ENCODE results near the gene TRAF2. TPM values are rescaled to one million over a fixed set of nuclear protein-coding genes. Genes with fewer than 3 reads are reported as not detected.

Gene TRAF2
- total and polyA plus RNA-seq, 4 donors, result 4.7 to 14.9 (median 6.8) TPM

GRCh38 chr9:136963751-136964150, 77.4 kb downstream of the TRAF2 start:
- no peak overlapping the region for H3K27ac ChIP-seq (ENCODE audit: low read depth in 1 of 2, low read length in 2 of 2)
- DNase-seq (ENCODE audit: low spot score), result no peak

GRCh38 chr9:136964171-136964689, 77.9 kb downstream of the TRAF2 start:
- H3K27ac ChIP-seq (ENCODE audit: low read depth in 1 of 2, low read length in 2 of 2), result no peak overlapping the region
- DNase-seq (ENCODE audit: low spot score), result no peak

More at GRCh38 chr9:136963751-136964150, 77.4 kb downstream of the TRAF2 start:
- Histone ChIP-seq H3K9ac (ENCODE audit: low read depth in 1 of 2, low read length in 2 of 2) (no peak overlapping the region), H3K4me3 (ENCODE audit: low read depth in 1 of 3, low read length in 3 of 3) (no peak overlapping the region), H3K9me3 (ENCODE audit: control insufficient read depth in 4 of 4, low read length in 3 of 4) (no peaks in the 10 kb centered on the region), H3K27me3 (ENCODE audit: control insufficient read depth in 4 of 4, insufficient read depth in 4 of 4, low read length in 3 of 4) (no peaks in the 10 kb centered on the region), H3K36me3 (ENCODE audit: control insufficient read depth in 4 of 4, insufficient read depth in 3 of 4, low read depth in 1 of 4, low read length in 3 of 4) (no peaks in the 10 kb centered on the region), H3K4me1 (ENCODE audit: control insufficient read depth in 4 of 4, insufficient read depth in 4 of 4, low read length in 3 of 4) (peaks cover 0 to 2% (median 0%) of the 10 kb centered on the region in 4 donors)
- 91% methylated on average over 12 of the region's 12 CpGs for WGBS
- TF ChIP-seq, protein P1, sequence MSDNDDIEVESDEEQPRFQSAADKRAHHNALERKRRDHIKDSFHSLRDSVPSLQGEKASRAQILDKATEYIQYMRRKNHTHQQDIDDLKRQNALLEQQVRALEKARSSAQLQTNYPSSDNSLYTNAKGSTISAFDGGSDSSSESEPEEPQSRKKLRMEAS (IDR thresholded peaks at IDR 0.05), result no peak
- TF ChIP-seq YY1 (IDR thresholded peaks at IDR 0.05) (no peak), GABPA (IDR thresholded peaks at IDR 0.05 in 1 of 2, conservative IDR thresholded peaks at IDR 0.05 in 1 of 2) (no peak), RXRA (IDR thresholded peaks at IDR 0.05) (no peak), NR2F2 (IDR thresholded peaks at IDR 0.05) (no peak), FOXA2 (IDR thresholded peaks at IDR 0.05) (no peak), RAD21 (IDR thresholded peaks at IDR 0.05) (no peak), SP1 (IDR thresholded peaks at IDR 0.05) (no peak), HNF4G (IDR thresholded peaks at IDR 0.05) (no peak), FOXA1 (IDR thresholded peaks at IDR 0.05) (no peak), JUND (IDR thresholded peaks at IDR 0.05) (no peak)
- TF ChIP-seq, protein P2, sequence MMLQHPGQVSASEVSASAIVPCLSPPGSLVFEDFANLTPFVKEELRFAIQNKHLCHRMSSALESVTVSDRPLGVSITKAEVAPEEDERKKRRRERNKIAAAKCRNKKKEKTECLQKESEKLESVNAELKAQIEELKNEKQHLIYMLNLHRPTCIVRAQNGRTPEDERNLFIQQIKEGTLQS (IDR thresholded peaks at IDR 0.05), result no peak
- TF ChIP-seq, protein P3, sequence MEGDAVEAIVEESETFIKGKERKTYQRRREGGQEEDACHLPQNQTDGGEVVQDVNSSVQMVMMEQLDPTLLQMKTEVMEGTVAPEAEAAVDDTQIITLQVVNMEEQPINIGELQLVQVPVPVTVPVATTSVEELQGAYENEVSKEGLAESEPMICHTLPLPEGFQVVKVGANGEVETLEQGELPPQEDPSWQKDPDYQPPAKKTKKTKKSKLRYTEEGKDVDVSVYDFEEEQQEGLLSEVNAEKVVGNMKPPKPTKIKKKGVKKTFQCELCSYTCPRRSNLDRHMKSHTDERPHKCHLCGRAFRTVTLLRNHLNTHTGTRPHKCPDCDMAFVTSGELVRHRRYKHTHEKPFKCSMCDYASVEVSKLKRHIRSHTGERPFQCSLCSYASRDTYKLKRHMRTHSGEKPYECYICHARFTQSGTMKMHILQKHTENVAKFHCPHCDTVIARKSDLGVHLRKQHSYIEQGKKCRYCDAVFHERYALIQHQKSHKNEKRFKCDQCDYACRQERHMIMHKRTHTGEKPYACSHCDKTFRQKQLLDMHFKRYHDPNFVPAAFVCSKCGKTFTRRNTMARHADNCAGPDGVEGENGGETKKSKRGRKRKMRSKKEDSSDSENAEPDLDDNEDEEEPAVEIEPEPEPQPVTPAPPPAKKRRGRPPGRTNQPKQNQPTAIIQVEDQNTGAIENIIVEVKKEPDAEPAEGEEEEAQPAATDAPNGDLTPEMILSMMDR (IDR thresholded peaks at IDR 0.05; ENCODE audit: low read depth, low read length, missing input control), result no peak

More at GRCh38 chr9:136964171-136964689, 77.9 kb downstream of the TRAF2 start:
- Histone ChIP-seq H3K9me3 (ENCODE audit: control insufficient read depth in 4 of 4, low read length in 3 of 4) (no peaks in the 10 kb centered on the region), H3K4me1 (ENCODE audit: control insufficient read depth in 4 of 4, insufficient read depth in 4 of 4, low read length in 3 of 4) (peaks cover 0 to 2% (median 0%) of the 10 kb centered on the region in 4 donors), H3K36me3 (ENCODE audit: control insufficient read depth in 4 of 4, insufficient read depth in 3 of 4, low read depth in 1 of 4, low read length in 3 of 4) (no peaks in the 10 kb centered on the region), H3K9ac (ENCODE audit: low read depth in 1 of 2, low read length in 2 of 2) (no peak overlapping the region), H3K27me3 (ENCODE audit: control insufficient read depth in 4 of 4, insufficient read depth in 4 of 4, low read length in 3 of 4) (no peaks in the 10 kb centered on the region), H3K4me3 (ENCODE audit: low read depth in 1 of 3, low read length in 3 of 3) (no peak overlapping the region)
- 66% methylated on average over 22 of the region's 22 CpGs for whole genome bisulfite sequencing
- TF ChIP-seq RXRA (IDR thresholded peaks at IDR 0.05) (no peak), YY1 (IDR thresholded peaks at IDR 0.05) (no peak), HNF4G (IDR thresholded peaks at IDR 0.05) (no peak), REST (IDR thresholded peaks at IDR 0.05) (no peak)
